ENCODE results near the gene SIGLEC12.

The SIGLEC12 gene

DNA sequence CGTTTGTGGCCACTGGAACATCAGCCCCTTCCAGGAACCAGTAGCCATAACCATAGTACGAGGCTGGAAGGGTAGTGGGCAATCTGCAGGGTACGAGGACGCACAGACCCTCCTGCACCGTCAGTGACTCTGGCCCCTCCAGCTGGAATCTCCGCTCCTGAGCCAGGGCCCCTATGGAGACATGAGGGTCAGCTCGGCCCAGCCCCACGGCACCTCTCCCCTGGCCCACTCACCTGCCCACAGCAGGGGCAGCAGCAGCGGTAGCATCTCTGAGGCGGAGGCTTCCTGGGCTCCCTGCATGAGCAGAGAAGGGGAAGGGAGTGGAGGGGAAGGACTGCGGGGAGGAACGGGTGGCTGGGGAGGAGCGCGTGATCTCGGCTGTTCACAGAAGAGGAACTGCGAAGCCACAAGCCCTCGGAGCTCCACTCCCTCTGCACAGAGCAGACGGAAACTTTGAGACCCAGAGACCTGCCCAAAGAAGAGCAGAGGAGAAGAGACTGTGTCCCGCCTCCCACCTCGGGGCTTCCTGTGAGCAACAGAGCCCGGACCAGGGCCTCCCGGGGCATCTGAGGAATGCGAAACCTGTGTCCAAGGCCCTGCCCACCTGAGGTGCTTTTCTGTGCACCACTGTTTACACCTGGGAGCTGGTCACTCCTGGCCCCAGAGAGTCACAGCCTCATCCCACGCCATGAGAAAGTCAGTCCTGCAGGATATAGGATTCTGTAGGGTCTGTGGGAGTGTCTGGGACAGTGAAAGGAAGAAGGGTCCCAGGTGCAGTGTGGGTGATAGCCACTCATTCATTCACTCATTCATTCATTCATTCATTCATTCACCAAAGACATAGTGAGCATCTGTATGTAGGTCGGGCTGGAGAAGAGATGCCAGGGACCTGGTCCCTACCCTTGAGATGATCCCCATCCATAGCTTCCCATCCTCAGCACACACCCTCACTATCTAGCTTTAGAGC lies 30.0 kb upstream of the SIGLEC12 start, which contains the start of gene SIGLEC6:
Gene SIGLEC6, minus strand, starts transcription at position 322 of the 967 bp plus-strand sequence. Its CDS starts 22 bp downstream, at position 300.
- TF ChIP-seq, protein P1, sequence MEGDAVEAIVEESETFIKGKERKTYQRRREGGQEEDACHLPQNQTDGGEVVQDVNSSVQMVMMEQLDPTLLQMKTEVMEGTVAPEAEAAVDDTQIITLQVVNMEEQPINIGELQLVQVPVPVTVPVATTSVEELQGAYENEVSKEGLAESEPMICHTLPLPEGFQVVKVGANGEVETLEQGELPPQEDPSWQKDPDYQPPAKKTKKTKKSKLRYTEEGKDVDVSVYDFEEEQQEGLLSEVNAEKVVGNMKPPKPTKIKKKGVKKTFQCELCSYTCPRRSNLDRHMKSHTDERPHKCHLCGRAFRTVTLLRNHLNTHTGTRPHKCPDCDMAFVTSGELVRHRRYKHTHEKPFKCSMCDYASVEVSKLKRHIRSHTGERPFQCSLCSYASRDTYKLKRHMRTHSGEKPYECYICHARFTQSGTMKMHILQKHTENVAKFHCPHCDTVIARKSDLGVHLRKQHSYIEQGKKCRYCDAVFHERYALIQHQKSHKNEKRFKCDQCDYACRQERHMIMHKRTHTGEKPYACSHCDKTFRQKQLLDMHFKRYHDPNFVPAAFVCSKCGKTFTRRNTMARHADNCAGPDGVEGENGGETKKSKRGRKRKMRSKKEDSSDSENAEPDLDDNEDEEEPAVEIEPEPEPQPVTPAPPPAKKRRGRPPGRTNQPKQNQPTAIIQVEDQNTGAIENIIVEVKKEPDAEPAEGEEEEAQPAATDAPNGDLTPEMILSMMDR (conservative IDR thresholded peaks at IDR 0.05): no peak
- no peak within 1 kb of the TSS for H3K27ac ChIP-seq

DNA sequence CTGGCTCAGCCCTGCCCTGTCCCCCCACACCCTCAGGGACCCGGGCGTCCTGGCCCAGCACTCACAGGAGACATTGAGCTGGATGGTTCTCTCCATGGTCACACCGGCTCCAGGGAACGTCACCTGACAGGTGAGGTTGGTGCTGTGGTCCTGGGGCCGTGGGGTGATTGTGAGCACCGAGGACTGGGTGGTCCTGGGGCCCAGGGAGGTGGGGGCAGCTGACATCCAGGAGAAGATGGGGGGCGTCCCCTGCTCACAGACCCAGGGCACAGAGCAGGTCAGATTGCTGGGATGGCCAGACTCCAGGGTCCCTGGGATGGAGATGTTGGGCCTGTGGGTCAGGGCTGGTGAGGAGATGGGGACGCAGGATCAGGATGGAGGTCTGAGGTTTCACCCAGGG lies 29.0 kb upstream of the SIGLEC12 start:
- no peak overlapping the region for H3K27ac ChIP-seq
- TF ChIP-seq, protein P1 (conservative IDR thresholded peaks at IDR 0.05): no peak

DNA sequence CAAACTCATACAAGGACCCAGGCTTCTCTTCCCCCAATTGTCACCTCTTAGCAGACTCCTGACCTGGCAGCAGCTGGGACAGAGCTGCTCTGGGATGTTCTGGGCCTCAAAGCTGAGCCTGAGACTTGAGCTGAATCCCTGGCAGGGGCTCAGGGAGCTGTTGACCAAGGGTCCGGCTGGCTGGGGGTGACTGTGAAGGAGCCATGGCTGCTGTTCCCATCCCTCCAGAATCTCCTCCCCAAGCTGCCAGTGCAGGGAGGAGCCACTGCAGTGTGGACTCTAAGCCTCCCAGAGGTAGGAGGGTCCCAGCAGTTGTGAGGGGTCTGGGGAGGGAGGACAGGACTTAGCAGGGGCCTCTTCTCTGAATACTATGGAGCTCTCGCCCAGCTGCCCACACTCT lies 27.7 kb upstream of the SIGLEC12 start:
- TF ChIP-seq, protein P1 (conservative IDR thresholded peaks at IDR 0.05): no peak
- H3K27ac ChIP-seq: no peak overlapping the region

DNA sequence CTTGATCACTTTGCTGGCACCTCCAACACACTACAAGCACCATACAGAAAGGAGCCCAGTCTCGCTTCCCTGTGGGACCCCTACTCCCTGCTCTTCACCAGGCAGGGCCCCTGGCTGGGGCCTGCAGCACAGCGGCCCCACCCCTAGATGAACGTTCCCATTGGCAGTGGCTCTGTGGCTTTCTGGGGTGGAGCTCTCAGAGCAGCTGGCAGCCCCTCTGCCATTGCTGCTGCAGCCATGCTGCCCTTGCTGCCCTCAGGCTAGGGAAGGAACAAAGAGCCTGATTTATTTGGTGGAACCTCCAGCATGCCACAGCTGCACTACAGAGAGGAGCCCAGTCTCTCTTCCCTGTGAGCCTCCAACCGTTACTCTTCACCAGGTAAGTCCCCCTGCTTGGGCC lies 24.1 kb upstream of the SIGLEC12 start:
- H3K27ac ChIP-seq: no peak overlapping the region
- TF ChIP-seq, protein P1 (conservative IDR thresholded peaks at IDR 0.05): no peak

DNA sequence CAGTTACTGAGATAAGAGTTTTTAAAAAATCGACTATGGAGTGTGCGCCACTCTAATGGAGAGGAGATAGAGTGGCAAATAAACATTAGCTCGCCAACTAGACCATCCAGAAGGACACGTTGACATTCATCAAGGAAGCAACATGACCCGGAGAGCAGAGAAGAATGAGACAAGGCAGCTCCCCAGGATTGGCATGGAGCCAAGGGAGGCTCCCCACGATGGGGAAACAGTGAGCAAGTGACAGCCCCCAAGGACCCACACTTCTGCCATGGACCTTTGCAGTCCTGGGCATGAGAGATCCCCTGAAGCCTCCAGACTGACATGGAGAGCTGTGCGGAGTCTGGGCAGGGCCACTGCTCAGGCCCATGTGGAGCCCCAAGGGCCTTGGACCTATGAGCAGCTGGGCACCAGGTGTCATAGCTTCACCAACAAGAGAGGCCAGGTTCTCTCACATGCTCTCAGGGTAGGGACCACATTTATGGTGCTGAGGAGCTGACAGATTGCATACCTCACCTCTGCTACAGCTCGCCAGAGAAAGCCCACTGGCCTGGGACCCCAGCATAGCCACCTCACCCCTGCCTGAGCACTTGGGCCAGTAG lies 23.2 kb upstream of the SIGLEC12 start:
- no peak overlapping the region for H3K27ac ChIP-seq
- TF ChIP-seq, protein P1 (conservative IDR thresholded peaks at IDR 0.05): no peak

DNA sequence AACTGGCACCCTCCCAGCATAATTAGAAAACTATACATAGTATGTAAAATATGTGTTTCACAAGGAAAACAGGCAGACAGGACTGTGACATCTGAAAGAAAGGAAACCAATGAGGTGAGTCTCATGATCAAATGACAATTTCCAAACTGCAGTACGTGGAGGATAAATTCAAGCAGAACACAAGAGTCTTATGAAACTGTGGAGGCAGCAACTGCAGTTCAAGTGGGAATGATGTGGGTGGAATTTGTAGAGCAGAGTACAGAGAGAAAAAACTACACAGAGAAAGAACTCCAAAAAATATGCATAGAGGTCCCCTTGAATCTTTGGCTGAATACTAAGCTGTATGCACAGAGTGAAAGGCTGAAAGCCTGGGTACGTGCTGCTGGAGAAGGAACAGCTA lies 20.2 kb upstream of the SIGLEC12 start:
- H3K27ac ChIP-seq: no peak overlapping the region

DNA sequence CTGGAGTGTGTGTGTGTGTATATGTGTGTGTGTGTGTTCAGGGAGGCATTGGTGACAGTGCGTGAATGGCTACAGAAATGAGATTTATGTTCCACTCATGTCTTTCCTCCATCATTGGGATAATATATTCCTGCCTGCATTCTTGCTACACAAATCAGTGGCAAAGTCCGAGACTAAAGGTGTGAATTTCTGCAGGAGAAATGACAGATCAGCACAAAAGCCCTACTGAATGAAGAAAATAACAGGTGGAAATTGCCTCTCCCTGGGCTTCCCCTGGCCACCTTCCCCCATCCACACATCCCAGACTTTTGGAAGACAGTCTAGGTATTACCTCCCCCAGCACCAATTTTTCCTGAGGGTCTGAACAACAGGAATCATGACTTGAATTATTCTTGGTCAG lies 19.8 kb upstream of the SIGLEC12 start:
- no peak overlapping the region for H3K27ac ChIP-seq
- TF ChIP-seq, protein P1 (conservative IDR thresholded peaks at IDR 0.05): no peak

More for the DNA sequence above, 20.2 kb upstream of the SIGLEC12 start:
- TF ChIP-seq, protein P1 (conservative IDR thresholded peaks at IDR 0.05): no peak

Measured in VCaP (cell line).